HG03520 (cell line): ENCODE data around the gene KCNMB2.
A peak's percentile ranks its signal among the peaks of the same experiment; 100 is the strongest.

Experiments used
- ATAC-seq: cut with Tn5 transposase; IDR thresholded peaks from one replicate; pipeline ENCODE4 v1.9.1; 2021; ENCODE audit warnings: mild to moderate bottlenecking, moderate library complexity; ENCODE audit not compliant: unreplicated experiment

Gene KCNMB2

DNA sequence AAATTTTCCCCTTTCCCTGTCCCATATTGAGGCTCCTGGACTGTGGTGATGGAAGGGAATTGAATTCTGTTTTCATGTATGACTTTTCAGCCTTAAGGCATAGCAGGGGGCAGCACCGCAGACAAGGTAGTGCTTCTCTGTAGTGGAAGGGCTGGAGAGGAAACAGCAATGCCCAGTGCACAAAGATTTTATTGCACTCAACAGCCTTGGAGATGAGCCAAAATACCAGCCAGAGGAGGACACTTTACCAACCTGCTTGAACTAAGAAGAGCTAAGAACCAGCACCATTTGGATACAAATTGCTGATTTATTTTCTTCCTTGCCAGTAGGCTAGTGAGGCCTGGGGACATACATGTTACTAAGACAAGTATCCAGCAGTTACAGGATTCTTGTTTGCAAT, 98.7 kb downstream of the KCNMB2 start:
- ATAC-seq = no peak

DNA sequence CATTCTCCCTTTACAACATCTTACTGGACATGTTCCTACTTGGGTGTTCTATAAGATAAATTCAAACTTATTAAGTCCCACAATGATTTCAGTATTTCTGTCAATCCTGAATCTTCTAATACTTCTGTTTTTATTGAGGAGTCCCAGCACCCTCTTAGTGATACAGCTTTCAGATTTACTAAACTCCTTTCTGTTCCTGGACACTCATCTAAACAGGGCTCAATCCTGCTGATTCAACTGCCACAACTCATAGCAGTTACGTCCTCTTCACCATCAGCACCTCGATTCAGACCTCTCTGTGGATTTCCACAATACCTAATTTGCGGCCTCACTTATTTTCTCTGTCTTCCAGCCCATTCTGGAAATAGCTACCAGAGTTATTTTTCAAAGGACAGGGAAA, 101.6 kb downstream of the KCNMB2 start:
- ATAC-seq = no peak

DNA sequence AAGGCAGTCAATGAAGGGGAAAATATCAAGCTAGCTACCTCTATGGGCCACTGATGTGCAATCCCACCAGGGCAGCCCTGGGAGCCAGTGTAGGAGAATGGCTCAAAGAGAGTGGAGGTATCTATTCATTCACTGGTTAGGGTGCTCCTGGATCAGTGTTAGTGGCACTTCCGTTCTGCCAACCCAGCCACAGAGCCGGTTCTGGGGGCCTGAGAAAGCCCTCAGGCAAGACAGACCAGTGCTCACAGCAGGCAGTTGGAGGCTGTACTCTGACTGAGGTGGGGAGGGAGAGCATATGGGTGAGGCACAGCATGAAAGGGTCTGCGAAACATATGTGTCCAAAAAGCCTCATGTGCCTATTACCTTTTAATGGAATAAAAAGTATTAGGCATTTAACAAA, 109.3 kb downstream of the KCNMB2 start:
- no peak for ATAC-seq

DNA sequence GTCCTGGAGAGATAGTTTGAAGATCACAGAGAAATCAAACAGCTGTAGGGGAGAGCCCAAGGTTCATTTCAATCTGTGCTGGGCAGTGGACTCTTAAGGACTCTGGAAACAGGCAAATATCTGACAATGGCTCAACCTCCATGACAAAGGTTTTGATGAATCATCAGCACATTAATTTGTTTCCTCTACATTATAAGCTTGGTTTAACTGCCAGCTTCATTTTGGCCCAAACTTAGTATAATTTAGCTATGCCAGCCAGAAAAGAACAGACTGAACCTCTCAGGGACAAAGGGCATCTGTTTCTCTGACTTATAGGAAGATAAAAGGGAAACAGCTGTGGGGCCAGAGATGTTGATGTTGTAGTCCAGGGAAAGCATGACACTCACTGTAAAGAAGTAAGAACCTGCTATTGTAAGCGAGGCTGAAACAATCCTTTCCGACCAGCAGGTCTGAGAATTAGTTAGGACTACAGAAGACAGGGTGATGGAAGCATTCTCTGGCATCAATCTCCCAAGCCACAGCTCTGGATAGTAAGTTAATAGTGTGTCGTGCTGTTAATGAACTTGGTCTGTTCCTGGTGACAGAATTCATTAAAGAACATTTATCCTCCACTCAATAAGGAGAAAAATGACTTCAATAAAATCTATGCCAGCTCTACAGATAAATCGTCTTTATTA, 110.1 kb downstream of the KCNMB2 start:
- no peak for ATAC-seq

DNA sequence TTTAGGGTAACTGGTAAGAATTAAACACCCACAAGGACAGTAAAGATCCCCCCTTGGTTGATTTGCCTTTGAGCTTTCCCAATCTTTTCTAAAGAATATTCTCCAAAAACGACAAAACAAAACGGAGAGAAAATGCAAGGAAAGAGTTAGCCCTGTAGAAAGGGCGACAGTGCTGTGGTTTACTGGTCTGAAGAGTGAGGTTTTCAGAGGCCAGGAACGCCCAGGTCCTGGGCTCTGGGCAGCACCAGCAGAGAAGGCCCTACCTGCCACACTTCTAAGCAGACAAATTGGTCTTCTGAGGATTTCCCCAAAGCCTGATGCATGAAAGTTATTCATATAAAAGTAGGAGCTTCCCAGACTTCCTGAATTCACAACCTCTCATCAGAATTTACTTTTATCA, 119.3 kb downstream of the KCNMB2 start:
- ATAC-seq = no peak

DNA sequence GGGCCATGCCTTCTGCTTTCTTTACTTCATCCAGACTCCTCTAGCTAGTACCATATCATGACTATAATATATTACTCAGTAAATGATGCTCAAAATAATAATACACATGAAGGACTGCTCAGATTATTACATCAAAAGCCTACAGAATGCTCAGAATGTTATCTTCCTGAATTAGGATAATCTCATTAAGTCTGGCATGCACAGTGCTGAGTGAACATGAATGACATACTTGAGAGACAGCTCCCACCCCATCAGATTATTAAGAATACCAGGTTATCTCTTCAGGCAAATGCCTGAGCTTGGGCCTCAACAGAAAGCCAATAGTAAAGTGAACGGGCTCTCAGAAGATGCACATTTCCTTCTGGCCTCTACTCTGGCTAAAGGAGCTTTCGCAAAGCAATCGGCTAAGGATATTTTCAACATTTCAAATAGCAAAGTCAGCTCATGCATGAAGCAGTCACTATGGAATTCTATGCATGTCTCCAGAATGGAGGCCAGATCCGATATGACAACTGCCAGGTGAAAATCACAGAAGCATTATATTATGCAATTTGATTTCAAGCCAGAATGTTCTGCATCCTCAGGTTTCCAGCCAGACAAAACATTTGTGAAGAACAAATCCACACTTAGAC, 122.6 kb downstream of the KCNMB2 start:
- ATAC-seq = no peak

DNA sequence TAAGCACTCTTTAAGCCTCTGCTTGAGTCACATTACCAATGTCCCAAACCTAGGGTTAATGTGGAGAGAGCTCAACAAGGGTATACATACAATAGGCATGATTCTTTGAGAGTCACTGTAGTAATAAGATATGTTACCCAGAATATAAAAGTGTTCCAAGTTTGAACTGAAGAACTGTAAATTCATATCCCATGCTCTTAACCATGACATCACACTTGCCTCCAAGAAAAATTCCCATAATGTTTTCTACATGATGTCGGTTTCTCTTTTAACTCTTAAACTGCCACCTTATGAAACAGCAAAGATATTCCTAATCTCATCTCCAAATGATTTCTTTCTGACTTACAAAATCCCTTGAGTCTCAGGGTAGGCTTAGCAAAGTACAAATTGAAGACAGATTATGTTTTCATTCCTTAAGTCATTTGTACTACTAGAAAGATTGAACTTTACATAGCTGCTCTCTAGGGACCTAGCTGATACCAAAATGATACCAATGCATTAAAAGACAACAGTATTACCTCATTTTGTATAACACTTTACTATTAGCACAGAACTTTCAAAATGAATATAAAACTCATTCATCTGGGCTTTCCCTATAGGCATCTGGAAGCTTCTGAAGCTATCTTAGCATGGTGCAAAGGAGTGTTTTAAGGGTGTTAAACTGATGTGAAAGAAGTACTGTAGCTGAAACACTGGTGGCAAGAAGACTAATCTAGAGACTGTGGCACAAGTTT, 127.1 kb downstream of the KCNMB2 start:
- peak; percentile 57 for ATAC-seq

DNA sequence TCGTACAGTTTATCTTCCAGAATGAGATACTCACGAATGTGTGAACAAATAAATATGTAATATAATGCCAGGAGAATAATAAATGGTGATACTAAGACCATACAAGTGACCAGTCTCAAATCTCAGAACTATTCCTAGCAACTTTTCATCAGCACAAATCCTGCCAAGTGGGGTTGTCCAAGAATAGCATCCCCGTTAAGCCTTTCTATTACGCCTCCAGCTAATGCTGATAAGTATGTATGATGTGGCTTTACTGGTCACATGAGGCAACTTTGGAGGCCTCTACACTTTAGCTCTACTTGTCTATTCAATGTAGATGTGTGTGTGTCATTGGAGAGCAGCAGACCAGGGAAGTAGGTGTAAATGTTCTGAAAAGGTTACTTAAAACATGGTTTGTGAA, 129.5 kb downstream of the KCNMB2 start:
- ATAC-seq = no peak

DNA sequence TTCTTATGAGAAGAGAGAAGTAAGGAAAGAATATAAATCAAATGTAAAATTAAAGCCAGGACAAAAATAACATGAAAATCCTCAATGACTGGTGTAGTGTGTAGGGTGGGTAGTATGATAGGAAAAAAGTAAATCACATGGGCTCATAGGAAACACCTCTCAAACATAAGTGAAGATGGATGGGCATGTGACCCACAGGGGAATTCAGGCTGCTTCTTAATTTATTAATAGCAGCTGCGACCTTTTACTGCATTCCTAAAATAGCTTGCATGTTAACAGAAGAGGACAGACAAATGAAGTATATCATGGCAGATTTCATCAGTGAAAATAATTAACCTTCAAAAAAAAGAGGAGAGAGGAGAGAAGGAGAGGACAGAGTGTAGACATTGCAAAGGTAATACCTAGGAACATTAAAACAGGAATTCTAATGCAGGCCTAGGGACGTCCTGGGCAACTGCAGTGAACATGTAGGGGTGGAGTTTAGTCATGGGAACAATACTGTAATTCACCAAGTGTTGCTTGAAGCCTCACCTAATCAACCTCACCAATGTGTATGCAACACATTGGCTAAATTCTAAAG, 132.9 kb downstream of the KCNMB2 start:
- ATAC-seq = peak; percentile 5

DNA sequence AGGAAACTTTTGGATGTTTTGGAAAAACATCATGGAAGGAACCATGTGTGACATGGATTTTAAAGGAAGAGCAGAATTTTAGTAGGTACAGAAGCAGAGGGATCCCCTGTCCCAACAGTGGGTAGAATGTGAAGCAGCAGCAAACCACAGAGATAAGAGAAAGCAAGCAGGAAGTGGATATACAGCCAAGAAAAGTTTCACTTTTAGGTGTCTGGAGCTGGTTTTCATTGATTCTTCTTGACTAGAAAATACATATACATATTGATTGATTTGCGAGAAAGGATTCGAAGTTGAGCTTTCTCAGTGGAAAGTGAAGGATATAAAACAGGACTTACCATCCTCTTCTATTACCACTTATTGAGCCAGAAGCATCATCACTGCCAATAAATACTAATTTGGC, 133.5 kb downstream of the KCNMB2 start:
- peak; percentile 40 for ATAC-seq

DNA sequence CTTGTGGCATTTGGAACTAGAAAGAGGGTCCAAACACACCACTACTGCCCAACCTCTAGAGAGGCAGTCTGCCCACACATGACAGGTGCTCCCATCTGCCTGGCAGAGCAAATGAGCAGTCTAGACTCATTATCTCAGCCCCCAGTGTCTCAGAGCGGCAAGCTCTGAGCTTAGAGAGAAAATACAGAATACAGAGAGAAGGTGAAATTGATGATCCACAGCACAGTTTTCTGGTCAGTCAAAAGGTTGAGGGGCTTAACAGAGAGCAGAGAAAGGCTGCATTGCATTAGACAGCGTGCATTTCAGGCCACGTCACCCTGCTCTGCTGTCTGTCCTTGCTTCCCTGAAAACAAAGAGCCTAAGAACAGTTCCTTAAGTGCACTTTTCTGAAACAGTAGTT, 135.1 kb downstream of the KCNMB2 start:
- peak; percentile 27 for ATAC-seq

DNA sequence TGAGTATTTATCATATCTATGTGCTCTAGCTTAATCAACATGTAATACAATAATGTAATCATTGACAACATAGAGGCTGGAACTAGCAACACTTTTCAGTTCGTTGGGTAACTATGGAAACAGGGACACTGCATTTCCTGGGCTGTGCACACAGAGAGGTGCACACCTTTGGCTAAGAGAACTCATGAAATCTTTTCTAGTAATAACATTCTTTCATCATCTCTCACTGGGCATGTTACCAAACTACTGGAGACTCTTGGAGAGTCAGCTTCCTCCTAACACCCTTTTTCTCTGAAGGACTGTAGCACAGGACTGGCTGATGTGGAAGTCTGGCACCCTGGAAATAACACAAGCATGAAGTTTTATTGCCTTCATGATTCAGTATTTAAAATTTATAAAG, 135.6 kb downstream of the KCNMB2 start:
- ATAC-seq = peak; percentile 71

DNA sequence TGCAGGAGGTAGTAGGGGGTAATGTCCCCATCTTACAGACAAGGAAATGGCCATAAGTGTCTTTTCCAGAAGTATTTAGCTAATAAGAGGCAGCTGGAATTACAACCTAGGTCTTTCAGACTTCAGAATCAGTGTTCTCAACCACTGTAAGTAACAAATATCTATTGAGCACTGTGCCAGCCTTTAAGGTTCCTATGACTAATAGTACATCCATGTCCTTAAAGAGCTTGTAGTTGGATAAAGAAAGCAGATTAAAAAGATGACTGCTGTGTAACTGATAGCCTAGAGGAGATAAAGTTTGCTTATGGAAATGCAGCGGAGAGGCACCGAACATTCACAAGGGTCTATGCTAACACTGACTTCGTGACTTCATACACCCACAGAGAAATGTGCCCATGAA, 136.0 kb downstream of the KCNMB2 start:
- no peak for ATAC-seq

DNA sequence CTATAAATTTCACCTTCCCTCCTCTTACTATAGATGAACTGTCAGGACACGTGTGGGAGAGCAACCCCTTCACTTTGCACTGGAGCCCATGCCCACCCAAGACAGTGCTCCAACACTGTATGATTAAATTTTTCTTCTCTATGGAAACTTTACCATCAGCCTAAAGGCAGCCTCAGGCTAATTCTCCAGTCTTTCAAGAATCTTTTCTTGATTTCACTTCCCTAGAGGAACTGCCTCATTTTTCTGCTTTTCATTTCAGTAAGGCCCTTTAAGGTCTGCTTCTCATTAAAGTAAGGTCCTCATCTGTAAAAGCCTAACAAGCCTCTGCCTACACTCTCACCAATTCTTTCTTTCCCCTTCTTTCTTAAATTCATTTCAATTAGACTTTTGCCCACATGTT, 137.3 kb downstream of the KCNMB2 start:
- ATAC-seq = no peak

DNA sequence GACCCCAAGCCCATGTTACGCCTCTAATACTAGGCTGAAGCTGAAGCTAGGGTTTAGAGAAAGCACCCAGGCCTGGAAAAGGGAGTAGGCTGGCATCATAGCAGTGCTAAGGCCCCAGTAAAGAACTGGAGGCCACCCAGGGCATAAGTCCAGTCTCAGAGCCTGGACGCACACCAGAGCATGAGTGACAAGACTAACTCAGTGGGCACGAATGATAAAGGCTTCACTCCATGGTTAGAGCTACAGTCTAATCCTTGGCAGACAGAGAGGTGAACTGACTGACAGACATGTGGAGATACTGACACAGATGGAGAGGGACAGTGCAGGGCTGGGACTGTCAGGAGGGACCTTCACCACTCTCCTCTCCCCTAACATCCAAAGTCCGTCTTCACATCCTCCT, 139.8 kb downstream of the KCNMB2 start:
- no peak for ATAC-seq

DNA sequence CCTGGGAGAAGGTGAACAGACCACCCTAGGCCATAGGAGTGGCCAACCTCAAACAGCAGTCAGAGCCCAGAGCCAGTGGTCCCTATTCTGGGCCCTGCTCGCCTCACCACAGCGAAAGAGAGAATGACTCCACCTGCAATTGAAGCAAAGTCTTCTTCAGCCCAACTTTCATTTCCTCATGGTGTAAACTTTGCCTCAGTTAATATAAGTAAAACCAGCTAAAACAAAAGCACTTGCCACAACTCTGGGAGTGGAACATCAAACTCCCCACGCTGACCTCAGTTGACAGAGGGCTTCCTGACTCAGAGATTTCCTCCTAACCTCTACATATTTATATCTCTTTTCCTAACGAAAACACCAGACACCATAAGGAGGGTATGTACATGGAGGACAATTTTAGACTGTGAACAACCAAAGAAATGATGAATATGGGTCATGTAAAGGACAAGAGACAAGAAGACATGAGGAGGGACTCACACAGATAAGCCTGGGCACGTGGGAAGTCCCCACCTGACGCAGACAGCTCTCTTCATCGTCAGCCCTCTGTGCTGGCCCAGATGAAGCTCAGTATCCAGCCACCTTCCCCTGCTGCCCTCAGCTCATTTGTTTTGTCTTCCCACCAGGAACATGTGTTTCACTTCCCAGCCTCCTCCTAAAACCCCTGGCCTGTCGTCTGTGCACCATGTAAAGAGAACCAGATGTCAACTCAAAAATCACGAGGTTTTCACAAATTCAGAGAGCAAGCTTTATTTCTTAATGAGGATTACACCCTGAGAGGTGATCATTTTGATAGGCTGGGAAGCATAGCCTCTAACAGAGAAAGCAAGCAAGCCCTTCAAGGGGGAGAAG, 140.9 kb downstream of the KCNMB2 start:
- peak; percentile 53 for ATAC-seq

DNA sequence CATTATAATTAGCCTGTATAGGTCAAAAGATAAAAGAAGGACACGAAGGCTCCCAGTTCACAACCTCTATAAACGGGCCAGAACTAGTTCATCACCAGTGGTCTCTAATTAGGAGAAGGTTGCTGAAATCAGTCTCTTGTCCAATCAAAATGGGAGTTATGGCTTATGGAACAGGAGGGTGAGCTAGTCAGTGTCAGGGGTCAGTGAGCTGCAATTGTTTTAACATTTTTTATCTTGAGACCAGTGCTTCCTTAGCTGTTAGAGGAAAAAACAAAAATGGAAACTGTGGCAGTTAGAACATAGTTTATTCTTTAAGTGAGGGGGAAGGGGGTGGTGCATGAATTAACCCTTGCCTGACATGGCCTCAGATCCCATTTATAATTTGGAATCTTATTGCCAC, 141.7 kb downstream of the KCNMB2 start:
- ATAC-seq = no peak

DNA sequence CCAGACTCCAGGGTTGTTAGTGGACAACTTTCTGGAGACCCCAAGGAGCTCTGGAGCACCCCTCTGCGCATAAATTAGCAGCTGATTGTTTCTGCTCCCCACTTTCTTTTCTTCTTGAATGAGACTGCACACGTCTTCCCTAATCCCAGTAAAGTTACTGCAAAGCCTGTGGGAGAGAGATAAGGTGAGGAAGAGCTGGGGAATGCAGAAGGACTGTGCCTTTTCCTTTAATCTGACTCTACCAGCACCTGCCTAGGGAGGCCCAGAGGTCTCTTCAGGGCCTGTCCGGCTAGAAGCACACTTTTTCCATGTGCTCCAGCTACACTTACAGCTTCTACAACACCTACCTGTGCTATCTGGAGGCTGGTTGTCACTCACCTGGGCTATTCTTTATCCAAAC, 143.8 kb downstream of the KCNMB2 start:
- ATAC-seq = no peak

DNA sequence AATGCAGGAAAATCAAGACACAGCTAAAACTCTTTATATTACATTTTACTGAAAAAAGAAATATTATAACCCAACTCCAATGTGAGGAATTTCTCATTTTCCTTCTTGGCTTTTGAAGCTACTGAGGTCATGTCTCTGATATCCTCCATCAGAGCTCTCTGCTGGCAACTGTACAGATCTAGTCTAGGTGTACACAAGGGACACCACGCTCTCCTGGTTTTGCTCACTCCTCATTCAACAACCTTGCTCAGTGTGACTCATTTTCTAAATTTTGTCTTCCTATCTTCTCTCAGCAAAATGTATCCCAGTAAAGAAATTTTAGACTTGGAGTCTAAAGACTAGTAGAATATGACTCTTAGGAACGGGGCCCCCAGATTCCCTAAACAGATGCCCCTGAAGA, 144.3 kb downstream of the KCNMB2 start:
- no peak for ATAC-seq

DNA sequence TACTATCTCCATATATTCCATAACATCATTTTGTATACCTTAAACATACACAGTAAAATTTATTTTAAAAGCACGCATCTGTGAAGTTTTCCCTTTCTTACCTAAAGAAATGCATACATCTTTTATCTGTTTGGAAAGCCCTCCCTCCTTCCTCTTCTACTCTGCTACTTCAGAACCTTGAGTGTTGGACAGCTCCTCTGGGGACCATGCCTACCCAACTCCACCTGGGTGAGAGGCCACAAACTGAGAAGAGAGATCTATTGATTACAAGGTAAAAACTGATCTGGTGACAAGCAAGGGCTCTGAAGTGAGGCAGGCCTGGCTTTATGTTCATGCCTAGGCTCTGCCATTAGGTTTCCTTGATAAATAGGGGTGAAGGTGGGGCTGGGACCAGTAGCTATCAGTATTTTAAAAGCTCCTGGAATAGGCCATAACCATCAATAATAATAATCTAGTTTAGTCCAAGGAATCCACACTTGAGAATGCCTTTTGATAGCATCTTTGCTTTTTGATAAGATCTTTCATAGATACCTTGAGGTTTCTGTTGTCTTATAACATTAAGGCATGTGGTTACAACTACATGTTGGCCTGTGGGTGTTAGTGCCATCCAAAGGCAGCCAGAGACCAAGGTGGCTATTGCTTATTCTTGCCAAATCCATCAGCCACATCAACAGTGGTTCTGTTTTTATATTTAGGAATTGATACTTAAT, 148.8 kb downstream of the KCNMB2 start:
- no peak for ATAC-seq

DNA sequence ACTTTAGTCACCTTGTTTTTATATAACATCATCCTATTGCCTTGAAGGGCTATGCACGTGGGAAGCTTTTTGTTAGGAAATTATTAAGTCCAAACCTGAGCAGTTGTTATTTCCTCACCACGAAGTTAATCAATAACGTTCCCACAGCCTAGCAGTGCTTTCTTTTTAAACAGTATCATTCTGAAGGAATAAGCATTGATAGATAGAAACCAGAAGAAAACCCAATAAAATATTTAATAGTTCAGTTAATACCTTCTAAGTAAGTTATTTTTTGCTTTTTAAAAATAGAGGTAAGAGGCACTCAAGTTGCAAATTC, 149.3 kb downstream of the KCNMB2 start:
- no peak for ATAC-seq
